GM12801 (cell line): Measurements from ENCODE around the gene BPIFB3.

Experiments
- TF ChIP-seq, protein P1 (sequence below): IDR thresholded peaks from one replicate; pipeline ENCODE4 v1.5.1; 2011; ENCODE audit warnings: control low read depth; ENCODE audit not compliant: insufficient read length; ENCODE audit errors: extremely low read depth

BPIFB3 gene

GRCh38 chr20:33070111-33071053 is 16.7 kb downstream of the BPIFB3 start:
- TF ChIP-seq, protein P1, sequence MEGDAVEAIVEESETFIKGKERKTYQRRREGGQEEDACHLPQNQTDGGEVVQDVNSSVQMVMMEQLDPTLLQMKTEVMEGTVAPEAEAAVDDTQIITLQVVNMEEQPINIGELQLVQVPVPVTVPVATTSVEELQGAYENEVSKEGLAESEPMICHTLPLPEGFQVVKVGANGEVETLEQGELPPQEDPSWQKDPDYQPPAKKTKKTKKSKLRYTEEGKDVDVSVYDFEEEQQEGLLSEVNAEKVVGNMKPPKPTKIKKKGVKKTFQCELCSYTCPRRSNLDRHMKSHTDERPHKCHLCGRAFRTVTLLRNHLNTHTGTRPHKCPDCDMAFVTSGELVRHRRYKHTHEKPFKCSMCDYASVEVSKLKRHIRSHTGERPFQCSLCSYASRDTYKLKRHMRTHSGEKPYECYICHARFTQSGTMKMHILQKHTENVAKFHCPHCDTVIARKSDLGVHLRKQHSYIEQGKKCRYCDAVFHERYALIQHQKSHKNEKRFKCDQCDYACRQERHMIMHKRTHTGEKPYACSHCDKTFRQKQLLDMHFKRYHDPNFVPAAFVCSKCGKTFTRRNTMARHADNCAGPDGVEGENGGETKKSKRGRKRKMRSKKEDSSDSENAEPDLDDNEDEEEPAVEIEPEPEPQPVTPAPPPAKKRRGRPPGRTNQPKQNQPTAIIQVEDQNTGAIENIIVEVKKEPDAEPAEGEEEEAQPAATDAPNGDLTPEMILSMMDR = no peak

DNA sequence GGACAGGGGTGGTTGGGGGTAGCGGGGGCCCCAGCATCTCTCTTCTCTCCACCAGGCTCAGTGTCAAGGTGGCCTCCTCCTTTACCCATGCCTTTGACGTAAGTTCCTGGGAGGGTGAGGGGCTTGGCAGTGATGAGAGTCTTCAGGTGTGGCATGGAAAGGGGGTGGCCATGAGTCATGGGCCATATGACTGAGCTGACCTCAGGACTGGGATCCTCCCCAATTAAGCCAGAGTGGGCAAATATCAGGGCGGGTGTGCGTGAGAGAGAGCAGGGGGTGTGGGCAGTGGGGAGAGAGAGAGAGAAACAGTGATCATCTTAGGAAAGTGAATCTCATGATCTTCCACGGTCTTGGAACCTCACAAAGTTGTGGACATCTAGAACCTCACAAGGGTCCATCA is 17.5 kb downstream of the BPIFB3 start:
- TF ChIP-seq, protein P1 = no peak

GRCh38 chr20:33072362-33072761 is 18.7 kb downstream of the BPIFB3 start:
- TF ChIP-seq, protein P1 = no peak

GRCh38 chr20:33072813-33073212 is 19.1 kb downstream of the BPIFB3 start:
- TF ChIP-seq, protein P1 = no peak

DNA sequence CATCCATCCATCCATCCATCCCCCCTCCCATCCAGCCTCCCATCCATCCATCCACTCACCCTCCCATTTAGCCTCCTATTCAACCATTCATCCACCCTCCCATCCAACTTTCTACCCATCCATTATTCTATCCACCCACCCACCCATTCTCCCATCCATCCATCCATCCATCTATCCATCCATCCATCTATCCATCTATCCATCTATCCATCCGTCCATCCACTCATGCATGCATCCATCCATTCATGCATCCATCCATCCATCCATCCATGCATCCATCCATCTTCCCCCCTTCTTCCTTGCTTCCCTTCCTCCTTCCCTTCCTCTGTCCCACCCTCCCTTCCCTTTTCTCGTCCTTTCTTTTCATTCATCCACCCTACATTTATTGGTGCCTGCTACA is 21.0 kb downstream of the BPIFB3 start:
- TF ChIP-seq, protein P1 = no peak

- TF ChIP-seq, protein P1 = no peak
These were observed 21.6 kb downstream of the BPIFB3 start for GRCh38 chr20:33075281-33075680.

DNA sequence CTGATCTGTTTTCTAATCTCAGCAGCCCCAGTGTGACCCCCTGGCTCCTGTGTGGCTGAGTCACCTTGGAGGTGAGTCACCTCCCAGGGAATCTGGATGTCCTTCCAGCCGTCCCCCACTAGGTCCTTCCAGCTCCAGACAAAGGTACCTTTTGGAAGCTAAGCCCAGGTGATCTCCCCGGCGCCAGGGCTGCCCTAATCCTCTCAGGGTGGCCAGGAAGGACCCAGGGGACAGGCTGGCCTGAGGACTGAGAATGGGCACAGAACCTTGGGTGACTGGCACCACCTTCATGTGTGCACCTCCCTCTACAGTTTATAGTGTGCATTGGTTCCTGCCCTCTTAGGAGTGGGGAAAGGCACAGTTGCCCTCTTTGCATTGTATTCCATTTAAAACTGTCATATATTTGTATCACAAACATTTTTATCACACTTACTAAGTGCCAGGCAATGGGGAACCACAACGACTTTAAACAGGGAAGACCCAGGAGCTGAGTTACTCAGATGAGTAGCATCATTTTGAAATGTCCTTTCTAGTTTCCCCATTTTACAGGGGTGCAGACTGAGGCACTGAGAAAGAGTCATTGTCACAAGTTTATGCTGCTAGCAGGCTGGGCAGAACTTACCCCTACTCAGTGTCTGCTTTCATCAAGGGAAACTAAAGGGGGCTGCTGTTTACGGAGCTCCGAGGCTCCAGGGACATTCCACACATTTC is 23.1 kb downstream of the BPIFB3 start:
- TF ChIP-seq, protein P1 = no peak
